GM08714 (cell line): ENCODE results near the gene IL17RA.

Source experiments
- H3K4me3 ChIP-seq: fragments of 200-500 bp; sonication (Bioruptor generic); 2 replicates; pipeline ENCODE4 v1.5.1; 2014; ENCODE audit warnings: mild to moderate bottlenecking, low read length, inconsistent platforms
- ZNF274 ChIP-seq: IDR thresholded peaks from 2 replicates; pipeline ENCODE4 v1.6.1; 2012; ENCODE audit warnings: mild to moderate bottlenecking, low read depth, low read length

Gene IL17RA

DNA sequence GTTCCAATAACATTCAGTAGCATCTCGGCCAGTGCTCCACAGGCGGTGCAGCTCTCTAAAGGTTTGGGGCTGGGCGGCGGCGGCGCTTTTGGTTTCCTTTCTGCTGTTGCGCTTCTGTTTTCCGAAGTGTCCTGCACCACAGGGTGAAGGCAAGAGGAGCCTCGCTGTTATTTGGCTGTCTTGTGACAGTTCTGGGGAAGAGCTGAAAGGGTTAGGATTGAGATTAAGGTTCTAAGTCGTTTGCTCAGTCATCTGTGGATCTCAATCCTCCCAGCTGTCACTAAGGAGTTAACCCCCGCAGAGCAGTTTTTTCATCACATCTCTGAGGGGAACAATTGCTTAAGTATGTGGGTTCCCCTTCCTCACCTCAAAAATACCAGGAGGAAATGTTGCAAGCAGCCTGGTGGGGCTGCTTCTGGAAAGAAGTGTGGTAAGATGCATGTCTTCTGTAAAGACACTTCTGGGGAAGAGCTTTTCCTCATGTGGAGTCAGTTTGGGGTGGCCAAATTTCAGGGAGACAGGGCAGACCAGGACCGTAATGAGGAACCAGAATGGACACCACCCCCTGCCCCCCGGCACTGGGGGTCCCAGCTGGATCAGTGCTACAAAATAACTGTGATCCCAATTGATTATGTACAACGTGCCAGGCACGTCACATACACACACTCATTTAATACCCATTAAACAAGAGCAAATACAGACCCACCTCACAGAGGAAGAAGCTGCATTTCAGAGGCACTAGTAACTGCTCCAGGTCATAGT, 22.2 kb downstream of the IL17RA start:
- no peak overlapping the region for H3K4me3 ChIP-seq
- no peak for TF ChIP-seq ZNF274

DNA sequence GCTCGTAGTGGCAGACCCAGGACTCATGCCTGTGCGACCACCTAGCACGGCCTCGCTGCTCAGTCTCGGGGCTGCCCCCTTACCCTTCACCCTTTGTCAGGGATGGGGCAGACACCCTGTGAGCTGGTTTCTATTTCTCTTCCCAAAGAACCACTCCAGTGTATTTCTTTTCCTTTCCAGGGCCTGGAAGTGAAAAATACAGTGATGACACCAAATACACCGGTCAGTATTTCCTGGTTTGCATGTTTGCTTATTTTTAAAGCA, 22.7 kb downstream of the IL17RA start:
- TF ChIP-seq ZNF274: no peak
- no peak overlapping the region for H3K4me3 ChIP-seq

DNA sequence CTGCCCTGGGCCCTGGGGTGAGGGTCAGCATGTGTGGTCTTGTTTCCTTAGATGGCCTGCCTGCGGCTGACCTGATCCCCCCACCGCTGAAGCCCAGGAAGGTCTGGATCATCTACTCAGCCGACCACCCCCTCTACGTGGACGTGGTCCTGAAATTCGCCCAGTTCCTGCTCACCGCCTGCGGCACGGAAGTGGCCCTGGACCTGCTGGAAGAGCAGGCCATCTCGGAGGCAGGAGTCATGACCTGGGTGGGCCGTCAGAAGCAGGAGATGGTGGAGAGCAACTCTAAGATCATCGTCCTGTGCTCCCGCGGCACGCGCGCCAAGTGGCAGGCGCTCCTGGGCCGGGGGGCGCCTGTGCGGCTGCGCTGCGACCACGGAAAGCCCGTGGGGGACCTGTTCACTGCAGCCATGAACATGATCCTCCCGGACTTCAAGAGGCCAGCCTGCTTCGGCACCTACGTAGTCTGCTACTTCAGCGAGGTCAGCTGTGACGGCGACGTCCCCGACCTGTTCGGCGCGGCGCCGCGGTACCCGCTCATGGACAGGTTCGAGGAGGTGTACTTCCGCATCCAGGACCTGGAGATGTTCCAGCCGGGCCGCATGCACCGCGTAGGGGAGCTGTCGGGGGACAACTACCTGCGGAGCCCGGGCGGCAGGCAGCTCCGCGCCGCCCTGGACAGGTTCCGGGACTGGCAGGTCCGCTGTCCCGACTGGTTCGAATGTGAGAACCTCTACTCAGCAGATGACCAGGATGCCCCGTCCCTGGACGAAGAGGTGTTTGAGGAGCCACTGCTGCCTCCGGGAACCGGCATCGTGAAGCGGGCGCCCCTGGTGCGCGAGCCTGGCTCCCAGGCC, 23.7 kb downstream of the IL17RA start:
- H3K4me3 ChIP-seq: no peak overlapping the region
- no peak for TF ChIP-seq ZNF274

DNA sequence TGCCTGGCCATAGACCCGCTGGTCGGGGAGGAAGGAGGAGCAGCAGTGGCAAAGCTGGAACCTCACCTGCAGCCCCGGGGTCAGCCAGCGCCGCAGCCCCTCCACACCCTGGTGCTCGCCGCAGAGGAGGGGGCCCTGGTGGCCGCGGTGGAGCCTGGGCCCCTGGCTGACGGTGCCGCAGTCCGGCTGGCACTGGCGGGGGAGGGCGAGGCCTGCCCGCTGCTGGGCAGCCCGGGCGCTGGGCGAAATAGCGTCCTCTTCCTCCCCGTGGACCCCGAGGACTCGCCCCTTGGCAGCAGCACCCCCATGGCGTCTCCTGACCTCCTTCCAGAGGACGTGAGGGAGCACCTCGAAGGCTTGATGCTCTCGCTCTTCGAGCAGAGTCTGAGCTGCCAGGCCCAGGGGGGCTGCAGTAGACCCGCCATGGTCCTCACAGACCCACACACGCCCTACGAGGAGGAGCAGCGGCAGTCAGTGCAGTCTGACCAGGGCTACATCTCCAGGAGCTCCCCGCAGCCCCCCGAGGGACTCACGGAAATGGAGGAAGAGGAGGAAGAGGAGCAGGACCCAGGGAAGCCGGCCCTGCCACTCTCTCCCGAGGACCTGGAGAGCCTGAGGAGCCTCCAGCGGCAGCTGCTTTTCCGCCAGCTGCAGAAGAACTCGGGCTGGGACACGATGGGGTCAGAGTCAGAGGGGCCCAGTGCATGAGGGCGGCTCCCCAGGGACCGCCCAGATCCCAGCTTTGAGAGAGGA, 24.5 kb downstream of the IL17RA start:
- TF ChIP-seq ZNF274: no peak
- H3K4me3 ChIP-seq: no peak overlapping the region

GRCh38 chr22:17109976-17110375, 25.2 kb downstream of the IL17RA start:
- TF ChIP-seq ZNF274: no peak
- no peak overlapping the region for H3K4me3 ChIP-seq

DNA sequence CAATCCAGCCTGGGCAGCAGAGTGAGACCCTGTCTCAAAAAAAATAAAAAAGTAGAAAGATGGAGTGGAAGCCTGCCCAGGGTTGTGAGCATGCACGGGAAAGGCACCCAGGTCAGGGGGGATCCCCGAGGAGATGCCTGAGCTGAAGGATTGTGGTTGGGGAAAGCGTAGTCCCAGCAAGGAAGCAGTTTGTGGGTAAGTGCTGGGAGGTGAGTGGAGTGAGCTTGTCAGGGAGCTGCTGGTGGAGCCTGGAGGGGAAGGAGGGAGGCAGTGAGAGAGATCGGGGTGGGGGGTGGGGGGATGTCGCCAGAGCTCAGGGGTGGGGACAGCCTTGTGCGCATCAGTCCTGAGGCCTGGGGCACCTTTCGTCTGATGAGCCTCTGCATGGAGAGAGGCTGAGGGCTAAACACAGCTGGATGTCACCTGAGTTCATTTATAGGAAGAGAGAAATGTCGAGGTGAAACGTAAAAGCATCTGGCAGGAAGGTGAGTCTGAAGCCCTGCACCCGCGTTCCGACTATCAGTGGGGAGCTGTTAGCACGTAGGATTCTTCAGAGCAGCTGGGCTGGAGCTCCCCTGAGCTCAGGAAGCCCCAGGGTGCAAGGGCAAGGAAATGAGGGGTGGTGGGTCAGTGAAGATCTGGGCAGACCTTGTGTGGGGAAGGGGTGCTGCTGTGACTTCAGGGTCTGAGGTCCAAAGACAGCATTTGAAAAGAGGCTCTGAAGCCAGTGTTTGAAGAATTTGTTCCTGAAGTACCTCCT, 26.2 kb downstream of the IL17RA start:
- H3K4me3 ChIP-seq: no peak overlapping the region
- TF ChIP-seq ZNF274: no peak

- TF ChIP-seq ZNF274: no peak
- H3K4me3 ChIP-seq: no peak overlapping the region
Observed at GRCh38 chr22:17112491-17113042, 27.8 kb downstream of the IL17RA start.

- no peak overlapping the region for H3K4me3 ChIP-seq
- no peak for TF ChIP-seq ZNF274
Observed at GRCh38 chr22:17113600-17113999, 28.8 kb downstream of the IL17RA start.

DNA sequence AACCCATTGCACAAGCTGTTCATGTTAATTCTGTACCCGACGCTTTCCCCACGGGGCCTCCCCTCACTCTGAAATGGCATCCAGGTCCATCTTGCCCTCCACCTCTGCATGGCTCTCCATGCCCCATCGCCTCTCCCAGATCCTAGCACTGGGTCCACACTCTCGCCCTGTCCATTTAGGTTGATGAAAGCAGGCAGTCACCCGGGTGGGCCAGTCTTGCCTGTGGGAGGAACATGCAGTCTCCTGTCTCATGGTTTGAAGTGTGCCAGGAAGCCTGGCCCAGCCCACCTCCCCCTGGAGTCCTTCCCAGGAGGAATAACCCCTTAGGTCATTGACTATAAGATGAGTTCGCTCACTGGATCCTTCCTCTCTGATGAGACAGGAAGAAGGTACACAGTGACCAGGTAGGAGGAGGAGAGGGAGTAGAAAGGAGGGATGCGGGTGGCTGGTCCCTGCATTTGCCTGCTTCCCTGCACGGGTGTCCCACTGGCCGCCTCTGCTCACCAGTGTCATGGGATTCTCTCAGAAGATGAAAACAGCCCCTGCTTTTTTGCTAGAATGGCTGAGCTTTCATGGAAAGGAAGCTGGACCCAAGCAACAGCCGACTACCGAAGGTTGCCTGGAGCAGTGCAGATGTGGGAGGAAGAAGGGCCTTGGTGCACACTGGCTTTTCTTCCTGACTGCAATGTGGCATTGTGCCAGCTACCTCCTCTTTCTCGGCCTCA, 29.5 kb downstream of the IL17RA start:
- no peak overlapping the region for H3K4me3 ChIP-seq
- no peak for TF ChIP-seq ZNF274

DNA sequence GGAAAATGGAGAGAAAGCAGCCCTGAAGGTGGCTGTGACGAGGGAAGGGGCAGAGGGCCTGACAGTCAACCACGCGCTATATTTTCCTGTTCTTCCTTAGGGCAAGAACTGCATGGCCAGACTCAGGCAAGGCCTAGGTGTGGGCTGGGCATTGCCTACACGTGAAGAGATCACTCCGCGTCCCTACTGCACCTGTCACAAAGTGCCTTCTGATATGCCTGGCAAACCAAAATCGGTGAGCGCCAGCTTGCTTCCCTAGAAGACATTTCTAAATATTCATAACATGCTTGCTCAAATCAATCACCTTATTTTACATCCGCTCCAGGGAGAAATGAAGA, 30.1 kb downstream of the IL17RA start:
- no peak overlapping the region for H3K4me3 ChIP-seq
- no peak for TF ChIP-seq ZNF274

DNA sequence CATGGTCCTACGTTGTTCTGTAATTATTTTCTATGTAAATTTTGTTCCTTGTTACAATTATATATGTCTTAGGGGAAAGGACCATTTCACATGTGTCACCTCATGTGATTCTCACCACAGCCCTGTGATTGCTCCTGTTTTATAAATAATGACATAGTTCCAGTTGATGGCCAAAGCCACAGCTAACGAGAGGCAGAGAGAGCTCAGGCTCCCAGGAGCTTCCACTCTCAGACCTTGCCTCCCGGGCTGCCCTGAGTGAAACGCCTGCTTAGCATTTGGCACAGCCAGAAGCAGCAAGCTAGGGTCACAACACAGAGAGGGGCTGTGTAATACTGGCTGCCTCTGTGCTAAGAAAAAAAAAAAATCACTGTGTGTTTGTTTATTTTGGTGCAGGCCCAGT, 30.4 kb downstream of the IL17RA start:
- no peak overlapping the region for H3K4me3 ChIP-seq
- TF ChIP-seq ZNF274: no peak

GRCh38 chr22:17115945-17116565, 31.3 kb downstream of the IL17RA start:
- no peak for TF ChIP-seq ZNF274
- no peak overlapping the region for H3K4me3 ChIP-seq
